ENCODE measurements around the gene RCL1. TPM values are rescaled to one million over a fixed set of nuclear protein-coding genes. Genes with fewer than 3 reads are reported as not detected.

The RCL1 gene
- total RNA-seq, 1 donor from 2014 or later: 28.3 TPM

- no peak for TF ChIP-seq CTCF (IDR thresholded peaks at IDR 0.05)
- no peak overlapping the region for H3K27ac ChIP-seq
- H3K9me3 ChIP-seq: no peaks in the 10 kb centered on the region
- no peaks in the 10 kb centered on the region for H3K27me3 ChIP-seq
- DNase-seq (ENCODE audit: low spot score in 2 of 2): no peak
- intact Hi-C loops (cut with DNase I): no loop called here
- H3K36me3 ChIP-seq: peaks cover 17 to 28% of the 10 kb centered on the region in 2 donors
- no peak overlapping the region for H3K4me3 ChIP-seq
- peaks cover 0 to 20% of the 10 kb centered on the region in 2 donors for H3K4me1 ChIP-seq
Observed at GRCh38 chr9:4842213-4842612, 49.5 kb downstream of the RCL1 start.

- Histone ChIP-seq H3K27me3 (no peaks in the 10 kb centered on the region), H3K4me1 (peaks cover 0 to 15% of the 10 kb centered on the region in 2 donors), H3K9me3 (no peaks in the 10 kb centered on the region), H3K4me3 (no peak overlapping the region), H3K27ac (no peak overlapping the region), H3K36me3 (peaks cover 21 to 28% of the 10 kb centered on the region in 2 donors)
- TF ChIP-seq CTCF (IDR thresholded peaks at IDR 0.05): no peak
- no peak for DNase-seq (ENCODE audit: low spot score in 2 of 2)
- intact Hi-C loops (cut with DNase I): no loop called here
Observed at GRCh38 chr9:4842734-4843133, 50.0 kb downstream of the RCL1 start.

- no peaks in the 10 kb centered on the region for H3K27me3 ChIP-seq
- peaks cover 21 to 28% of the 10 kb centered on the region in 2 donors for H3K36me3 ChIP-seq
- TF ChIP-seq CTCF (IDR thresholded peaks at IDR 0.05): no peak
- DNase-seq (ENCODE audit: low spot score in 2 of 2): no peak
- peak overlapping the region in 1 of 2 donors; percentile 5 for H3K27ac ChIP-seq
- no peak overlapping the region for H3K4me3 ChIP-seq
- peaks cover 0 to under 1% of the 10 kb centered on the region in 2 donors for H3K4me1 ChIP-seq
- intact Hi-C loops (cut with DNase I): no loop called here
- no peaks in the 10 kb centered on the region for H3K9me3 ChIP-seq
Observed at GRCh38 chr9:4844056-4844838, 51.5 kb downstream of the RCL1 start.

- no peak for DNase-seq (ENCODE audit: low spot score in 2 of 2)
- H3K36me3 ChIP-seq: peaks cover 15 to 29% of the 10 kb centered on the region in 2 donors
- H3K4me1 ChIP-seq: peaks cover 0 to 3% of the 10 kb centered on the region in 2 donors
- H3K27me3 ChIP-seq: no peaks in the 10 kb centered on the region
- intact Hi-C loops (cut with DNase I): no loop called here
- TF ChIP-seq CTCF (IDR thresholded peaks at IDR 0.05): no peak
- no peak overlapping the region for H3K27ac ChIP-seq
- no peaks in the 10 kb centered on the region for H3K9me3 ChIP-seq
- H3K4me3 ChIP-seq: no peak overlapping the region
Observed at GRCh38 chr9:4849369-4849768, 56.6 kb downstream of the RCL1 start.

GRCh38 chr9:4850603-4851310 is 58.0 kb downstream of the RCL1 start:
- H3K36me3 ChIP-seq: peaks cover 3 to 15% of the 10 kb centered on the region in 2 donors
- peaks cover 3 to 12% of the 10 kb centered on the region in 2 donors for H3K4me1 ChIP-seq
- H3K27ac ChIP-seq: peak overlapping the region; percentile 66 to 70
- intact Hi-C loops (cut with DNase I): no loop called here
- no peak for DNase-seq (ENCODE audit: low spot score in 2 of 2)
- no peaks in the 10 kb centered on the region for H3K27me3 ChIP-seq
- H3K9me3 ChIP-seq: no peaks in the 10 kb centered on the region
- H3K4me3 ChIP-seq: no peak overlapping the region
- no peak for TF ChIP-seq CTCF (IDR thresholded peaks at IDR 0.05)
